Left lung (tissue), 10 donors: ENCODE data around the gene PTPDC1. TPM values are rescaled to one million over a fixed set of nuclear protein-coding genes. Genes with fewer than 3 reads are reported as not detected.
A peak's percentile ranks its signal among the peaks of the same experiment; 100 is the strongest.

Experiments used
- ATAC-seq: fragments of 200-7000 bp; cut with Tn5 transposase; one replicate; pipeline ENCODE4 v1.9.1; 2020; ENCODE audit warnings: moderate library complexity
- DNase-seq, 4 donors: peaks; one replicate each; pipeline ENCODE4 v3.0.0-alpha.2; 2013 to 2020
- H3K27ac ChIP-seq, 2 donors: fragments of 200-600 bp; sonication (generic) in 1 of 2; one replicate each; pipeline versions ENCODE4 v1.5.0 to v1.8.0; 2020 to 2021
- H3K27me3 ChIP-seq, 2 donors: fragments of 200-600 bp; sonication (generic) in 1 of 2; one replicate each; pipeline versions ENCODE4 v1.5.0 to v1.8.0; 2020 to 2021
- H3K36me3 ChIP-seq, 2 donors: fragments of 200-600 bp; sonication (generic) in 1 of 2; one replicate each; pipeline versions ENCODE4 v1.5.0 to v1.8.0; 2020 to 2021
- H3K4me1 ChIP-seq, 2 donors: fragments of 200-600 bp; one replicate each; pipeline ENCODE4 v1.8.0; 2021
- H3K4me3 ChIP-seq, 2 donors: fragments of 200-600 bp; sonication (generic) in 1 of 2; one replicate each; pipeline versions ENCODE4 v1.5.0 to v1.8.0; 2020 to 2021; ENCODE audit warnings: mild to moderate bottlenecking in 1 of 2
- H3K9me3 ChIP-seq, 2 donors: fragments of 200-600 bp; sonication (generic) in 1 of 2; one replicate each; pipeline versions ENCODE4 v1.5.0 to v1.8.0; 2020 to 2021
- CTCF ChIP-seq, 2 donors: fragments of 200-600 bp; sonication (generic) in 1 of 2; IDR thresholded peaks; one replicate each; pipeline versions ENCODE4 v1.5.0 to v1.8.0; 2021; ENCODE audit warnings: antibody characterized with exemption in 2 of 2
- intact Hi-C, 2 donors: fragments of 100-400 bp; cut with DNase I; formaldehyde crosslinking; loops; one replicate each; pipeline versions ENCODE4 v1.11.2 to v1.14.2; 2022
- polyA plus RNA-seq, 6 donors: library from polyadenylated mRNA; unstranded; fragments of 120-200 nt; gene quantifications; one replicate each; pipeline ENCODE4 v1.2.1, GENCODE V29; 2013; ENCODE audit not compliant: insufficient read length in 6 of 6
- total RNA-seq, 2 donors: library from RNA; stranded (reverse); fragmentation: NEBNext Ultra II Directional; extraction: Animal tissue kit (Norgen Biotek cat#: 25700); gene quantifications; one replicate each; pipeline ENCODE4 v1.2.1, GENCODE V29; 2021
- donor health status: DM: no; HTN: yes; CAD: no.
- donor health status: DM: no; HTN: no; CAD: no.

The PTPDC1 gene
- total and polyA plus RNA-seq, 8 donors, result 9.2 to 18.7 (median 15.4) TPM

- Histone ChIP-seq H3K27me3 (no peaks in the 10 kb centered on the region), H3K4me3 (no peak overlapping the region), H3K9me3 (no peaks in the 10 kb centered on the region), H3K36me3 (no peaks in the 10 kb centered on the region), H3K4me1 (peaks cover 0 to 5% of the 10 kb centered on the region in 2 donors), H3K27ac (no peak overlapping the region)
- DNase-seq (no peak), ATAC-seq (no peak)
- TF ChIP-seq CTCF (IDR thresholded peaks at IDR 0.05), result no peak
- intact Hi-C loops, result no loop called here
Observed at GRCh38 chr9:94148419-94148818, 64.2 kb downstream of the PTPDC1 start.

- no peak for ATAC-seq
- H3K4me1 ChIP-seq, result no peaks in the 10 kb centered on the region
- intact Hi-C loops, result no loop called here
- H3K9me3 ChIP-seq, result no peaks in the 10 kb centered on the region
- H3K27me3 ChIP-seq, result no peaks in the 10 kb centered on the region
- no peak overlapping the region for H3K4me3 ChIP-seq
- DNase-seq, result no peak
- no peaks in the 10 kb centered on the region for H3K36me3 ChIP-seq
- no peak overlapping the region for H3K27ac ChIP-seq
- TF ChIP-seq CTCF (IDR thresholded peaks at IDR 0.05), result no peak
Observed at GRCh38 chr9:94149696-94150095, 65.4 kb downstream of the PTPDC1 start.

- ATAC-seq, result no peak
- H3K9me3 ChIP-seq, result no peaks in the 10 kb centered on the region
- intact Hi-C loops, result no loop called here
- DNase-seq, result no peak
- H3K4me1 ChIP-seq, result no peaks in the 10 kb centered on the region
- no peak for TF ChIP-seq CTCF (IDR thresholded peaks at IDR 0.05)
- no peak overlapping the region for H3K4me3 ChIP-seq
- H3K36me3 ChIP-seq, result no peaks in the 10 kb centered on the region
- peak overlapping the region in 1 of 2 donors; percentile 13 for H3K27ac ChIP-seq
- H3K27me3 ChIP-seq, result no peaks in the 10 kb centered on the region
Observed at GRCh38 chr9:94150279-94150828, 66.1 kb downstream of the PTPDC1 start.

GRCh38 chr9:94150890-94151650 is 66.8 kb downstream of the PTPDC1 start:
- intact Hi-C loops, result no loop called here
- Histone ChIP-seq H3K4me1 (no peaks in the 10 kb centered on the region), H3K27ac (peak overlapping the region in 1 of 2 donors; percentile 13), H3K36me3 (no peaks in the 10 kb centered on the region), H3K27me3 (no peaks in the 10 kb centered on the region), H3K9me3 (no peaks in the 10 kb centered on the region), H3K4me3 (no peak overlapping the region)
- ATAC-seq (peak; percentile 54), DNase-seq (no peak)
- TF ChIP-seq CTCF (IDR thresholded peaks at IDR 0.05), result no peak

- no peak overlapping the region for H3K4me3 ChIP-seq
- no peaks in the 10 kb centered on the region for H3K27me3 ChIP-seq
- no peak for DNase-seq
- H3K9me3 ChIP-seq, result no peaks in the 10 kb centered on the region
- ATAC-seq, result no peak
- no peak overlapping the region for H3K27ac ChIP-seq
- peaks cover 8 to 13% of the 10 kb centered on the region in 2 donors for H3K4me1 ChIP-seq
- intact Hi-C loops, result no loop called here
- TF ChIP-seq CTCF (IDR thresholded peaks at IDR 0.05), result no peak
- H3K36me3 ChIP-seq, result no peaks in the 10 kb centered on the region
Observed at GRCh38 chr9:94153905-94154304, 69.6 kb downstream of the PTPDC1 start.
